Astrocyte (in vitro differentiated cells and primary cell): ENCODE results near the gene REC114. TPM values are rescaled to one million over a fixed set of nuclear protein-coding genes. Genes with fewer than 3 reads are reported as not detected.
"Not testable (repeated sequence)": the region's sequence is repeated elsewhere in the genome, so short reads cannot be mapped to it uniquely, and the experiment has no call there.

Source experiments
- DNase-seq: peaks from one replicate; pipeline ENCODE4 v3.0.0-alpha.2; 2010; ENCODE audit warnings: low read depth
- FAIRE-seq: peaks from 2 replicates; lab custom pipeline; 2011; peaks lifted over from hg19 to GRCh38; lab: Jason Lieb, UNC
- H2AFZ ChIP-seq: 2 replicates; pipeline ENCODE4 v1.6.0; 2012; ENCODE audit warnings: low read depth, low read length, inconsistent platforms
- H3K27ac ChIP-seq: 2 replicates; pipeline ENCODE4 v1.5.1; 2011; ENCODE audit warnings: low read depth, low read length, inconsistent platforms
- H3K27me3 ChIP-seq: 2 replicates; pipeline ENCODE4 v1.6.0; 2011; ENCODE audit warnings: low read length, inconsistent platforms; ENCODE audit not compliant: insufficient read depth
- H3K36me3 ChIP-seq: 2 replicates; pipeline ENCODE4 v1.5.1; 2011; ENCODE audit warnings: low read length, inconsistent platforms; ENCODE audit not compliant: insufficient read depth
- H3K4me1 ChIP-seq: 2 replicates; pipeline ENCODE4 v1.5.1; 2011; ENCODE audit warnings: low read length, inconsistent platforms; ENCODE audit not compliant: insufficient read depth
- H3K4me2 ChIP-seq: 2 replicates; pipeline ENCODE4 v1.6.0; 2012; ENCODE audit warnings: low read length, inconsistent platforms
- H3K4me3 ChIP-seq: 2 replicates; pipeline ENCODE4 v1.5.1; 2011; ENCODE audit warnings: low read depth, mild to moderate bottlenecking, low read length, inconsistent platforms; ENCODE audit not compliant: insufficient read depth
- H3K79me2 ChIP-seq: 2 replicates; pipeline ENCODE4 v1.6.0; 2012; ENCODE audit warnings: mild to moderate bottlenecking, low read length, inconsistent platforms; ENCODE audit not compliant: insufficient read depth
- H3K9ac ChIP-seq: 2 replicates; pipeline ENCODE4 v1.6.0; 2012; ENCODE audit warnings: mild to moderate bottlenecking, low read length, inconsistent platforms
- H3K9me3 ChIP-seq: 2 replicates; pipeline ENCODE4 v1.5.1; 2012; ENCODE audit warnings: low read depth, mild to moderate bottlenecking, low read length, inconsistent platforms; ENCODE audit not compliant: insufficient read depth
- H4K20me1 ChIP-seq: 2 replicates; pipeline ENCODE4 v1.6.0; 2012; ENCODE audit warnings: low read length, inconsistent platforms; ENCODE audit not compliant: insufficient read depth
- H3K27ac Mint-ChIP-seq: one replicate; pipeline ENCODE4 v1.8.0; 2021; ENCODE audit warnings: mild to moderate bottlenecking, mixed read lengths; ENCODE audit not compliant: unreplicated experiment
- H3K27me3 Mint-ChIP-seq: one replicate; pipeline ENCODE4 v1.8.0; 2021; ENCODE audit warnings: low read depth, mixed read lengths; ENCODE audit not compliant: unreplicated experiment
- H3K36me3 Mint-ChIP-seq: one replicate; pipeline ENCODE4 v1.8.0; 2021; ENCODE audit warnings: low read depth, mixed read lengths; ENCODE audit not compliant: unreplicated experiment
- H3K4me1 Mint-ChIP-seq: one replicate; pipeline ENCODE4 v1.8.0; 2021; ENCODE audit warnings: low read depth, mixed read lengths; ENCODE audit not compliant: unreplicated experiment
- H3K4me3 Mint-ChIP-seq: one replicate; pipeline ENCODE4 v1.8.0; 2021; ENCODE audit warnings: mild to moderate bottlenecking, moderate library complexity, mixed read lengths; ENCODE audit not compliant: unreplicated experiment
- H3K9me3 Mint-ChIP-seq: one replicate; pipeline ENCODE4 v1.8.0; 2021; ENCODE audit warnings: mild to moderate bottlenecking, mixed read lengths; ENCODE audit not compliant: unreplicated experiment
- EZH2 ChIP-seq: IDR thresholded peaks from 2 replicates; pipeline ENCODE4 v1.6.1; 2012; ENCODE audit warnings: mild to moderate bottlenecking, low read length, inconsistent platforms; ENCODE audit not compliant: insufficient read depth
- total RNA-seq: library from RNA; stranded (reverse); gene quantifications from 2 replicates; pipeline ENCODE4 v1.2.1, GENCODE V29; 2021
- TF ChIP-seq, protein P1 (sequence below): IDR thresholded peaks from 2 replicates; pipeline ENCODE4 v1.5.1; 2011; ENCODE audit warnings: low read depth, mild to moderate bottlenecking, inconsistent platforms, low read length, moderate library complexity; ENCODE audit not compliant: insufficient read depth

REC114 gene
- total RNA-seq, 1 donor from 2014 or later = not detected

DNA sequence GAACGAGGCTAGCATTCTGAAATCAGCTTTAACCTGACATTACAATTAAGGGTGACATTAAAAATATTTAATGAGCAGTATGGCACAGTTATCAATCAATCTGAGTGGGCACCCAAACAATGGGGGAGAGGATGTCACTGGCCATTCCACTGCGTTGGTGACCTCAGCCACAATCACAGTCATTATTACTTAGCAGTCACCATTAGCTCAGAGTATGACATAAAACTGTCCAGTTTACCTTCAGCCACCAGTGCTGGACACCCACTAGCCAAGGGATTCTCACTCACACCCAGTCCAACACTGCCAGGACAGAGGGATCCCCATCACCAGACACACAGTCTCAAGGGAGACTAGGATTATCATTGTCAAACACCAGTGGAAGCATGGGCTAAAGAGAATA lies 17.5 kb upstream of the REC114 start:
- H4K20me1 ChIP-seq = no peaks in the 10 kb centered on the region
- no peak overlapping the region for H3K9ac ChIP-seq
- H3K4me3 ChIP-seq = no peak overlapping the region
- no peaks in the 10 kb centered on the region for H3K4me1 ChIP-seq
- FAIRE-seq = no peak
- TF ChIP-seq EZH2 = no peak
- TF ChIP-seq, protein P1, sequence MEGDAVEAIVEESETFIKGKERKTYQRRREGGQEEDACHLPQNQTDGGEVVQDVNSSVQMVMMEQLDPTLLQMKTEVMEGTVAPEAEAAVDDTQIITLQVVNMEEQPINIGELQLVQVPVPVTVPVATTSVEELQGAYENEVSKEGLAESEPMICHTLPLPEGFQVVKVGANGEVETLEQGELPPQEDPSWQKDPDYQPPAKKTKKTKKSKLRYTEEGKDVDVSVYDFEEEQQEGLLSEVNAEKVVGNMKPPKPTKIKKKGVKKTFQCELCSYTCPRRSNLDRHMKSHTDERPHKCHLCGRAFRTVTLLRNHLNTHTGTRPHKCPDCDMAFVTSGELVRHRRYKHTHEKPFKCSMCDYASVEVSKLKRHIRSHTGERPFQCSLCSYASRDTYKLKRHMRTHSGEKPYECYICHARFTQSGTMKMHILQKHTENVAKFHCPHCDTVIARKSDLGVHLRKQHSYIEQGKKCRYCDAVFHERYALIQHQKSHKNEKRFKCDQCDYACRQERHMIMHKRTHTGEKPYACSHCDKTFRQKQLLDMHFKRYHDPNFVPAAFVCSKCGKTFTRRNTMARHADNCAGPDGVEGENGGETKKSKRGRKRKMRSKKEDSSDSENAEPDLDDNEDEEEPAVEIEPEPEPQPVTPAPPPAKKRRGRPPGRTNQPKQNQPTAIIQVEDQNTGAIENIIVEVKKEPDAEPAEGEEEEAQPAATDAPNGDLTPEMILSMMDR = no peak
- H3K9me3 ChIP-seq = no peaks in the 10 kb centered on the region
- H3K79me2 ChIP-seq = no peaks in the 10 kb centered on the region
- H3K36me3 ChIP-seq = no peaks in the 10 kb centered on the region
- peaks cover 4% of the 10 kb centered on the region for H3K4me1 Mint-ChIP-seq
- H3K27ac ChIP-seq = no peak overlapping the region
- no peak overlapping the region for H3K4me3 Mint-ChIP-seq
- H3K27ac Mint-ChIP-seq = no peak overlapping the region
- H3K9me3 Mint-ChIP-seq = no peaks in the 10 kb centered on the region
- DNase-seq = no peak
- H3K36me3 Mint-ChIP-seq = no peaks in the 10 kb centered on the region
- H3K27me3 ChIP-seq = peaks cover 5% of the 10 kb centered on the region
- no peak overlapping the region for H2AFZ ChIP-seq
- peaks cover 9% of the 10 kb centered on the region for H3K27me3 Mint-ChIP-seq
- H3K4me2 ChIP-seq = no peak overlapping the region

DNA sequence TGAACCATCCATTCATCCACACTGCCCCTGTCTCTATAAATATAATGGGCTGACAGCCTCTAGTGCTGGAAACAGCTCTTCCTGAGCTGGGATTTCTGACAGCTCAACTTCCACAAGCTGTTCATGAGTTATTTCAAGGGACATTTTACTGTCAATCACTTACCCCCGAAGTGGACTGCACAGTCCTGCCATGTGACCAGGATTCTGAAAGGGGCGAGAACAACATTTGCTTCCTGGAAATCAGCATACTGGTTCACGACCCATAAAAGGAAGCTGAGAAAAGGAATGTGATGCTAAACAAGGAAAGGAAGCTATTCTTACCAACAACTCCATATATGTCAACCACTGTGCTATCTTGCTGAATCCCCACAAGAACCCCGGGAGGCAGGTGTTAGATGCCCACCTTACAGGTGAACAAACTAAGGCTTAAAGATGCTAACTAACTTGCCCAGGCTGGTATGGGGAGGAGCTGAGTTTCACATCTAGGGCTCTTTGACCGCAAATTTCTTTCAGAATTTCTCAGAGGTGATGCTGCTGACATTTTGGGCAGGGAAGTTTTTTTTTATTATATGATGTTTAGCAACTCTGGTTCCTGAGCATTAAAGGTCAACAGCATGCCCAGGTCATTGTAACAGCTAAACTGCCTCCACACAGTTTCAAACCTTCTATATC lies 16.5 kb upstream of the REC114 start:
- DNase-seq = no peak
- FAIRE-seq = no peak
- peaks cover 5% of the 10 kb centered on the region for H3K27me3 ChIP-seq
- H2AFZ ChIP-seq = no peak overlapping the region
- H4K20me1 ChIP-seq = no peaks in the 10 kb centered on the region
- H3K4me1 Mint-ChIP-seq = peaks cover 4% of the 10 kb centered on the region
- H3K9me3 Mint-ChIP-seq = no peaks in the 10 kb centered on the region
- H3K79me2 ChIP-seq = no peaks in the 10 kb centered on the region
- no peak overlapping the region for H3K27ac Mint-ChIP-seq
- no peaks in the 10 kb centered on the region for H3K36me3 Mint-ChIP-seq
- no peak overlapping the region for H3K4me3 ChIP-seq
- TF ChIP-seq EZH2 = no peak
- TF ChIP-seq, protein P1 = no peak
- H3K27me3 Mint-ChIP-seq = peaks cover 7% of the 10 kb centered on the region
- no peak overlapping the region for H3K9ac ChIP-seq
- no peak overlapping the region for H3K27ac ChIP-seq
- H3K9me3 ChIP-seq = no peaks in the 10 kb centered on the region
- no peak overlapping the region for H3K4me3 Mint-ChIP-seq
- no peaks in the 10 kb centered on the region for H3K36me3 ChIP-seq
- no peaks in the 10 kb centered on the region for H3K4me1 ChIP-seq
- H3K4me2 ChIP-seq = no peak overlapping the region

DNA sequence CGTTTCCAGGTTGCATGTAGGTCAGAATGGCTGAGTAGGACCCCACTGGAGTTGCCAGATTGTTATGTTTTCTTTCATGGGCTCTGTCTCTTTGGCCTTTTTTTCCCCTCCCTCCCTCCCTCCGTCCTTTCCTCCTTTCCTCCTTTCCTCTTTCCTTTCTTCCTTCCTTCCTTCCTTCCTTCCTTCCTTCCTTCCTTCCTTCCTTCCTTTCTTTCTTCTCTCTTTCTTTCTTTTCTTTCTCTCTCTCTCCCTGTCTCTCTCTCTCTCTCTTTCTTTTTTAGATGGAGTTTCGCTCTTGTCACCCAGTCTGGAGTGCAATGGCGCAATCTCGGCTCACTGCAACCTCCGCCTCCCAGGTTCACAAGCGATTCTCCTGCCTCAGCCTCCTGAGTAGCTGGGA lies 11.6 kb upstream of the REC114 start:
- not testable (repeated sequence) for H3K9me3 ChIP-seq, FAIRE-seq, H3K4me1 Mint-ChIP-seq, H3K4me2 ChIP-seq, H3K4me3 ChIP-seq, H3K79me2 ChIP-seq, H3K27me3 Mint-ChIP-seq, H3K27me3 ChIP-seq, H3K36me3 ChIP-seq, H3K36me3 Mint-ChIP-seq, DNase-seq, H4K20me1 ChIP-seq, H2AFZ ChIP-seq, H3K9ac ChIP-seq, H3K9me3 Mint-ChIP-seq, H3K27ac ChIP-seq, H3K27ac Mint-ChIP-seq, H3K4me3 Mint-ChIP-seq, H3K4me1 ChIP-seq
